Breast epithelium (tissue), 3 donors: ENCODE data around the gene SORCS3.

Source experiments
- CTCF ChIP-seq, 3 donors: fragments of 450-650 bp; IDR thresholded peaks; one replicate each; pipeline ENCODE4 v1.5.1; 2016 to 2017; ENCODE audit warnings: antibody characterized with exemption in 3 of 3, mild to moderate bottlenecking in 3 of 3, moderate library complexity in 3 of 3
- POLR2A ChIP-seq: fragments of 450-650 bp; IDR thresholded peaks from one replicate; pipeline ENCODE4 v1.6.1; 2016; ENCODE audit warnings: antibody characterized with exemption, mild to moderate bottlenecking, moderate library complexity

GRCh38 chr10:104690959-104691358 is 49.9 kb downstream of the SORCS3 start:
- TF ChIP-seq CTCF (IDR thresholded peaks at IDR 0.05) (no peak), POLR2A (no peak)
